GM18519 (cell line): ENCODE data around the gene PHC3.
"Not testable (repeated sequence)": the region's sequence is repeated elsewhere in the genome, so short reads cannot be mapped to it uniquely, and the experiment has no call there.

Source experiments
- ATAC-seq: cut with Tn5 transposase; IDR thresholded peaks from one replicate; pipeline ENCODE4 v1.9.1; 2021; ENCODE audit warnings: mild to moderate bottlenecking, moderate library complexity; ENCODE audit not compliant: unreplicated experiment, low FRiP score

The PHC3 gene

GRCh38 chr3:170196833-170197232, 15.3 kb upstream of the PHC3 start:
- ATAC-seq, result no peak

GRCh38 chr3:170195759-170196158, 14.2 kb upstream of the PHC3 start:
- ATAC-seq, result not testable (repeated sequence)

- no peak for ATAC-seq
Measured at GRCh38 chr3:170189398-170190256, 8.1 kb upstream of the PHC3 start.

- ATAC-seq, result peak; percentile 25
Measured at GRCh38 chr3:170180079-170180907, 1.2 kb downstream of the PHC3 start.

- no peak for ATAC-seq
Measured at GRCh38 chr3:170179432-170179831, 2.1 kb downstream of the PHC3 start.

GRCh38 chr3:170178651-170179050, 2.9 kb downstream of the PHC3 start:
- ATAC-seq, result no peak

- ATAC-seq, result peak; percentile 75
Measured at GRCh38 chr3:170171563-170171962, 10.0 kb downstream of the PHC3 start.

- no peak for ATAC-seq
Measured at GRCh38 chr3:170164717-170165116, 16.8 kb downstream of the PHC3 start.

GRCh38 chr3:170163956-170164645, 17.4 kb downstream of the PHC3 start:
- ATAC-seq, result no peak

- ATAC-seq, result no peak
Measured at GRCh38 chr3:170162630-170163029, 18.9 kb downstream of the PHC3 start.

- no peak for ATAC-seq
Measured at GRCh38 chr3:170162052-170162451, 19.5 kb downstream of the PHC3 start.

GRCh38 chr3:170159933-170160332, 21.6 kb downstream of the PHC3 start:
- ATAC-seq, result no peak

- ATAC-seq, result no peak
Measured at GRCh38 chr3:170159459-170159858, 22.1 kb downstream of the PHC3 start.

- ATAC-seq, result no peak
Measured at GRCh38 chr3:170155604-170156003, 25.9 kb downstream of the PHC3 start.

- ATAC-seq, result peak; percentile 87
Measured at GRCh38 chr3:170154569-170155143, 26.9 kb downstream of the PHC3 start.

GRCh38 chr3:170154084-170154483, 27.4 kb downstream of the PHC3 start:
- peak; percentile 23 for ATAC-seq

- ATAC-seq, result no peak
Measured at GRCh38 chr3:170151536-170151935, 30.0 kb downstream of the PHC3 start.

- no peak for ATAC-seq
Measured at GRCh38 chr3:170149016-170149415, 32.5 kb downstream of the PHC3 start.

GRCh38 chr3:170145278-170145677, 36.3 kb downstream of the PHC3 start:
- ATAC-seq, result no peak

- peak; percentile 90 for ATAC-seq
Measured at GRCh38 chr3:170144437-170144843, 37.1 kb downstream of the PHC3 start.

- no peak for ATAC-seq
Measured at GRCh38 chr3:170142373-170142772, 39.2 kb downstream of the PHC3 start.
